ENCODE data around the gene TMEM156.

DNA sequence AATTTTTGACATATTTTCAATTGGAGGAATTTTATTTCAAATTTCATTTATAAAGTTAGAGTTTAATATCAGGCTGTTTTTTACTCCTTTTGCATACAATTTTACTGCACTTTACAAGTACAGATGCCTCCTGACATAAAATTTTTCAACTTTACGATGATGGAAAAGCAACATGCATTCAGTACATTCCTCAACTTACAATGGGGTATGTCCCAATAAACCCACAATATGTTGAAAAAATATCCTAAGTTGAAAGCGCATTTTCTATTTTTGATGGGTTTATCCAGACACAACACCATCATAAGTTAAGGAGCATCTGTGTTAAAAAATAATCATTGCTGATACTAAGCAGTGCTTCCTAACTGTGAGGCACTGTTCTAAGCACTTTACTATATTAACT lies 34.2 kb upstream of the TMEM156 start:
- TF ChIP-seq CTCF (IDR thresholded peaks at IDR 0.05; ENCODE audit: extremely low read depth in 1 of 2, insufficient read depth in 1 of 2, low read depth in 1 of 2, low read length in 2 of 2) (no peak), POLR2A (IDR thresholded peaks at IDR 0.05; ENCODE audit: low read depth, low read length) (no peak)
